Islet precursor cell (in vitro differentiated cells): ENCODE measurements around the gene LSM14B.

Source experiments
- DNase-seq: peaks from one replicate; pipeline ENCODE4 v3.0.0-alpha.2; 2018

LSM14B gene

DNA sequence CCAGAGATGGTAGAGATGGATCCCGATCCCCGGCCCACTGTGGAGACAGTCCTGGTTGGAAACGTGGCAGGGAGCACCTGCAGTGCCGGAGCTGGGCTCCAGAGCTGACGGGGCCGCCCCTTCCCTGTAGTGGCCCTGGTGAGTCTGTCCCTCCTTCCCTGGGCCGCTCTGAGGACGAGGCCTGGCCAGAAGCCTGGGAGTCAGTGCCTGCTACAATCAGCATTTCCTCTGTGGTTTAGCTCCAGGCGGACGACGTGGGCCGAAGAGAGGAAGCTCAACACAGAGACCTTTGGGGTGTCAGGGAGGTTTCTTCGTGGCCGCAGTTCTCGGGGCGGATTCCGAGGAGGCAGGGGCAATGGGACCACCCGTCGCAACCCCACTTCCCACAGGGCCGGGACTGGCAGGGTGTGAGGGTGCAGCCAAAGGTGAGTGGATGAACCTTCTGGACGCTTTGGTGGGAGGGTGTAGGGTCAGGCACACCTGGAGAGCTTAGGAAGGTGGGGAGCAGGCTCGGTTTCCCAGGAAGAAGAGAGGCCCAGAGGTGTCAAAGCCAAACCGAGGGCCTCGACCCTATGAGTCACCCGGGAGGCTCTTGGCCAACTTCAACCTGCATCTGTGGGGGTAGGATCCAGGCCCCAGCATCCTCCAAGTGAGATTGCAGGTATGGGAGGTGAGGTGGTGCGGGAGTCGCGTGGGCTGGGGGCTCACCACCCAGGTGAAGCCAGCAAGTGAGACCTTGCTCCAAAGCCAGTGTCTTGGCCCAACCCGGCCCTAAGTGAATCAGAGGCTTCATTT is 11.0 kb downstream of the LSM14B start:
- no peak for DNase-seq

DNA sequence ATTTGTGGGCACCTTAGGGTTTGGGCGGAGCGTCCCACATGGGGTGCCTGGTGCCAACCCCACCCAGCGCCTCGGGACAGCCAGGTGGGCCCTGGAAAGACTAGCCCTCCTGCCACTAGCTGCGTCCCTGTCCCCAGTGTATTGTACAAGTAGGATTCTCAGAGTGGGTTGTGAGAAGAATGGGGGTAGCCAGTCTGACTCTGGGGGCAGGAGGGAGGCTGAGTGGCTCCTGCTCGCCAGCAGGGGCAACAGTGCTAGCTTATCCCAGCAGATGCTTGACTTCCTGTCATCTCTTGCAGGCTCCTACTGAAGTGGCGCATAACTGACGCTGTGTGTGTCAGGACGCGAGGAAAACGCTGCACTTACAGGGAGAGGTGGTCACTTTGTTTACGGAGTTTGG is 11.6 kb downstream of the LSM14B start:
- DNase-seq: no peak

DNA sequence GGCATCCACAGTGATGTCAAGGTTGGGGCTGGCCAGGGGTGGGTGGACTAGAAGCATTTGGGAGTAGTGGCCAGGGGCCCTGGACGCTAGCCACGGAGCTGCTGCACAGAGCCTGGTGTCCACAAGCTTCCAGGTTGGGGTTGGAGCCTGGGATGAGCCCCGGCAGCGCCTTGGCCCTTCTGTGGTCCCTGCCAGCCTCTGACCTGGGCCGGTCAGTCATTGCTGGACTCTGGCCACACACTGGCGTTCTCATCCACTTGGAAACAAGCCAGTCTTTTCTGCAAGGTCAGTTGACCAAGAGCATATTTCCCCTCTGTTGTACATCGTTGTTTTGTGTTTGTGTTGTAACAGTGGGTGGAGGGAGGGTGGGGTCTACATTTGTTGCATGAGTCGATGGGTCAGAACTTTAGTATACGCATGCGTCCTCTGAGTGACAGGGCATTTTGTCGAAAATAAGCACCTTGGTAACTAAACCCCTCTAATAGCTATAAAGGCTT is 12.5 kb downstream of the LSM14B start:
- no peak for DNase-seq

DNA sequence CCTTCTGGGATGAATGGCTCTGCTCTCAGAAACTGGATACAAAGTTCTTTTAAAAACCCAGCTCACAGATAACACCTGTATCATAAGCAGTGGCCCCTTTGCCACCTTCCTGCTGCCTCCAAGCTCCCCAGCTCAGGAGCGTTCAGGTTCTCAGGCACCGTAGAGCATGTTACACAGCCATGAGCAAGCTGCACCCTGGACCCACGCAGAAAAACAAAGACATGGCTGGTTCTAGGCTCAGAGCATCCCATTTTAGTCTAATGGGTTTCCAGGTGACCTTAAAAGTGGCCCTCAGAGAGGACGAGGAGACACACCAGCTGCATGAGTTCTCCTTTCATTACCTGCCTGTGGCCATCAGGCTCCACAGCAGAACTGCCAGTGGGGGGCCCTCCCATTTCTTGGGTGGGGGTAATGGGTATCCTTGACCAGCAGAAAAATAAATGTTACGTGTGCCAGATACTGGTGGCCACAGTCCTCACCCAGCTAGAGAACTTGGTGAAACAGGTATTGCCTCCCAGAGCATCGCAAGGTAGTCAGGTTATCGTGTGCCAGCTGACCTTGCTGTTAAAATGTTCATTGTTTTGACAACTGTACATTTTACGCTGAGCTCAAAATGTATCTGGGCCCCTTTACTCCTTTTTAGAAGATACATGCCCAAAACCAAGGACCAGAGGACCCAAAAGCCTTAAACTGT is 13.4 kb downstream of the LSM14B start:
- DNase-seq: no peak

DNA sequence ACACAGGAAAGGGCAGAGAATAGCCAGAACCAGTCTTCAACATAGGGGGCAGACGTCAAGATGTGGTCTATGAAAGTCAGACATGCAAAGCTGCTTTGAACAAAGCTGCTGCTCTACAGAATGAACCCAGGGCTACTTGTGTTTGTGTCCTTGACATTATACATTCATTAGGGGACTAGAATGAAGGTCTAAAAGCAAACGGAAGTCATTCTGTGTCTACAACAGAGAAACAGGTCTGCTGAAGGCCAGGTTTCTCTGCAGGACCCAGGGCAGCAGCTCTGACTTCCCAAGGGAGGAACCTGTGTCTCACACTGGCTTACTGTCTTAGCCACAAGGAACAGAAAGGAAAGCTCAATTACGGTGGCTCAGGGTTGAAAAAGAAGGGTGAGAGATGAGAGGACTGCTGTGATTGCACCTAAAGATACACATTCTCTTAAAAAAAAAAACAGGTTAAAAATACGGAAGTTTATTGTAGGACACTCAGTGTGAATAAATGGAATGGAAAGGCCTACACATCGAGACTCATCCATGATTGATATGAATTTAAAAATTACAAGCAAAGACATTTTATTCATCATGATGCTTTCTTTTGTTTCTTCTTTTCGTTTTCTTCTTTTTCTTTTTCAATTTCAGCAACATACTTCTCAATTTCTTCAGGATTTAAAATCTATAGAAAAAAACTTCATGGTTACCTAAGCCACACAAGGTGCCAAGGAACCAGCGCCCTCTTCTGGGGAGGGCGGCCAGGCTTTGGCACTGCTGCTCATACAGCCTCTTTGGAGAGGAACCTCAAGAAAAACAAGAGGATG is 14.2 kb downstream of the LSM14B start:
- peak; percentile 75 for DNase-seq

DNA sequence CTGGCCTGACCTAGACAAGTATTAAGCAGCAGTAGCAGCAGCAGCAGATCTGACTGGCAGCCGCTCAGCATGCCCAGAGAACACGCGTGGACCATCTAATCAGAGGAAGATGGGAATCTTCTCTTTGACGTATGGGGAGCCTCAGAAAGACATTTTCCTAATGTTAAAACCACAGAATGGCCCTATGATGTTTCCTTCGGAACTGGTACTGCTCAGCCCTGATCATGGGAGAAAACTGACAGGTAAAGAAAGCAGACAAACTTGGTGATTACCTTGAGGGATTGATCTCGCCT is 14.8 kb downstream of the LSM14B start:
- no peak for DNase-seq

DNA sequence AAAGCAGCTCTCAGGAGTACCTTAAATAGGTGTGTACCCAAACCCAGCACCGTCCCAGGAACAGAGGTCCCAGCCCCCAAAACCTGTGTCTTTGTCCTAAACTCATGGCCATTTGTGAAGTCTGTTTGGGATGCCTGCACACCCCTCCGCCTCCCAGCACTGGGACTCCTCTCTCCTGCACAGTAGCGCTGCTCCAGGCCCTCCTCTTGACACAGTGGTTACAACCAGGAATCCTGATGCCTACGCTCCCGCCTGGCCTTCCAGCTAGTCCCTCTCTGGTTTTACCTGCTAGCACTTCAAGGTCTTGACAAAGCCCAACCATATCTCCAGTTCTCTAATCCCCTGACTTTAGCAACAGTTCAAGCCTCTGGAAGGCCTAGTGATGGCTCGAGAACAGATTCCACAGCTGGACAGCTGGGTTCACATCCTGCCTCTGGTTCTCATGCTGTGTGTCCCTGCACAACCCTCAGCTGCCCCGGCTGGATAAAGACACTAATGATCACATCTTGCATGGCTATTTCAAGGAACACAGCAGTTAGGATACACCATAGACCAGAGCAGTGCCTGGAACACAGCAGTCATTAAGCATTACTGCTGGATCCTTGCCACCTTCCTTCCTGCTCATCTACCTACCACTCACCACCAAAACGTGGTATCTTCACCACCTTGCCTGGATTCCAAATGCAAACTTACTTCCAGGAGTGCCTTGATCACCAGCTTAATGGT is 15.4 kb downstream of the LSM14B start:
- DNase-seq: no peak

DNA sequence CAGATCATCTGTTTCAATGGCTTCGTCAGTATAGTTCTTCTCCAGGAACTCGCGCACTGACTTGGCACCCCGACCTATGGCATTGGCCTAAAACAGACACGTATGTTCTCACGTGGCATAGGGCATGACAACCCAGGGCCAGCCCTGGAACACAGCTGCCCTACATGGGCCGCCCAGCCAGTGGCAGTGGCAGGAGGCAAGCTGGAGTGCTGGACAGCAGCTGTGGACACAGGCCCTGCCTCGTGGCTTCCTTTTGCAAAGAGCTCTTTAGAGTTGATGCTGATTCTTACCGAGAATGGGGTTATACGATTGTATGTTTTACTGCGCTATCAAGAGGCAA is 15.9 kb downstream of the LSM14B start:
- no peak for DNase-seq

DNA sequence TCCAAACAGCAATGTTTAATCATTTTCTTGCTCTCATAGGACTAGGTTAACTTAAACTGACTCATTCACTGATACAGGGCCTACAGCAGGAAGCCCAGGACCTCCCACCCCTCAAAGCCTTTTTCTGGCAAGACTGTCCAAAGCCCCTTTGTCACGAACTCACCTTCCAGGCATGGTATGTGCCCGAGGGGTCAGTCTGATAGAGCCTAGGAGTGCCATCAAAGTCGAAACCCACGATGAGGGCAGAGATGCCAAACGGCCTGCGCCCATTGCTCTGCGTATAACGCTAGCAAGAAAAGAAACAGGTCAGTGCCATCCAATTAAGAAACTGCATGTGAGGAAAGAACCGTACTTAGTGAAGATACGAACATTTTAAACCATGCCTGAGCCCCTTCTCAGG is 16.6 kb downstream of the LSM14B start:
- DNase-seq: no peak

DNA sequence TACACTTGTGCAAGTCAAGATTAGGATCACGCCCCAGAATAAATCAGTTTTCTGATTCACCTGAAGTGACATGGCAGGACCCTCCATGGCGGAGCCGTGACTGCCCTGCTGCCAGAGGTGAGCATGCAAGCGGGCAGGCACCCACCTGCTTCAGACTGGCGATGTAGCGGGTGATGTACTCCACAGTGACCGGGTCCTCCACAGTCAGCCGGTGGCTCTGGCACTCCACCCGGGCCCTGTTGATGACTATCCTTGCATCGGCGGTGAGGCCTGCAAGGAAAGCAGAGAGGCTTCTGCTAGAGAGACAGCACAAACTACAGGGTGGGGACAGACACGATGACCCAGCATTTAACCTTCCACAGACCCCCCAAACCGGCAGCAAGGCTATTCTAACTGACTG is 17.4 kb downstream of the LSM14B start:
- no peak for DNase-seq

DNA sequence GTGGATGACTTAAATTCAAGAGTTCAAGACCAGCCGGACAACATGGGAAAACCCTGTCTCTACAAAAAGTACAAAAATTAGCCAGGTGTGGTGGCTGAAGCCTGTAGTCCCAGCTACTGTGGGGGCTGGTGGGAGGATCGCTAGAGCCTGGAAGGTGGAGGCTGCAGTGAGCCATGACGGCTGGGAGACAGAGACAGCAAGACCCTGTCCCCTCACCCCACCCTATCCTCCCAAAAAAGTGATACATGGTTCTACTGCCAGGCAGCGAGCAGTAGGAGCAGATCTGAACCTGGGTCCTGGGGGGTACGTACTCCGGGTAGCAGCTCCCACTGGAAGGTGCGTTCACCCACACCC is 18.7 kb downstream of the LSM14B start:
- DNase-seq: no peak

DNA sequence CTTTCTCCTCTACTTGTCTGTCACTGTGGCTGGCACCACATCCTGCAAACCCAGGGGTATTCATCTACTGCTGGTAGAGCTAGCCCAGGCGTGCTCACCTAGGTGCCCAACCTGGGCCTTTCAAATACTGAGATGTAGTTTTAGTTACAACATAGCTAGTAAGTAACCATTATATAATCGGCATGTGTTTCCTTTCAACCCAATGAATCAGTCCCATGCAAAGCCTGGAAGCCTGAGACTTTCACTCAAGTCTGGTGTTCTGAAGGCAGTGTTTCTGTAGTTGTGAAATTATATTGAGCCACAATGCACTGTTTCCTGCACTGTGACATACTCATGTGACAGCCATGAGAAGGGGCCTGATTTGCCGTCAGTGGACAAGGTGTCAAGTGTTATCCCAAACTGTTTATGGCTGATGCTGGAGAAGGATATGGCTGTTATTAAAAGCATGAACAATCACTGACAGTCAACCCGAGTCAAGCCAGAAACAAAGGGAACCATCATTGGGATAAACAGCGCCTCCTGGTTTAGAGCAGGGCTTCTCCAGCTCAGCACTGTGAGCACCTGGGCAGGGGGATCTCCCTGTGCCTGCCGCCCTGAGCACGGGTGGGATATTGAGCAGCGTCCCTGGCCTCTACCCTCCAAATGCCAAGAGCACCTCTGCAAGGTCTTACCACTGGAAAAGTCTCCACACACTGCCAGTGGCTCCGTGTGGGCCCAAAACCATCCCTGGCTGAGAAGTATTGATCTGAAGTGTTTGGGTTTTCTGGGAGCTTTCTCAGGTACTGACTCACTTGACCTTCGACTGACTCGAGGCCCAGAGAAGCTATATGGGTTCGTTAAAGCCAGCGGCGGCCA is 19.3 kb downstream of the LSM14B start:
- DNase-seq: no peak

DNA sequence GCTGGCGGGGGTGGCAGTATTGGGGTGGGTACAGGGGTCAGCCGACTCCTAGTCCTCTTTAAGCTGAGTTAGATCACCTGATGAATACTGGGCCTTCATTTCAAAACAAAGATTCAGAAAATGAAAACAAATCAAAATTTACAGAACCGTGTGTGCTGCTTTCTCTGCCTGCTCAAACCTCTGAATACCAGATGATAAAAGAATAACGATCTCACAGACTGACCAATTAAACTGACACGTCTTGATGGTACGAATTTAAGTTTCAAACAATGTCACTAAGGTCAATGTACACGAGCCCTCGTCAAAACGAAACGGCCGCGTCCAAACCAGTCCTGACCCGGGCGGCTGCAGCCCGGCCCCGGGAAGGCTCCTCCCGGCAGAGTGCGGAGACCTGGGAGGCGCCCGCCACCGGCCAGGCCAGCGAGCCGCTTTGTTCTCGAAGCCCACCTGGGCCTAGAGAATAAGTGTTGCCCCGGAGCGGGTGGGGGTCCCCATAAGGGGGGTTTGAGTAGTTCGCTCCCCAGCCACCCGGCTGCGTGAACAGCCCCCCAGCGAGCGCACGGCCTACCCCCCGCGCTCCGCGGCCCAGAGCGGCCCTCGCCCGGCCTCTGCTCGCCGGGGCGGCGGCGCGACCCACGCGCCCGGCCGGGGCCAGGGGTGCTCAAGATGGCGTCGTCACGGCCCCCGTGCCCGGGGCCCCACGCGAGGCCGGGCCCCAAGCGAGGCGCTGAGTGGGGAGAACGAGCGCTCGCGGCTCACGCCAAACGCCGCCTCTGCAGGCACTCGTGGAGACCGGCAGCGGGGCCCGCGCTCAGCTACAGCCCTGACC is 20.2 kb downstream of the LSM14B start:
- DNase-seq: no peak

DNA sequence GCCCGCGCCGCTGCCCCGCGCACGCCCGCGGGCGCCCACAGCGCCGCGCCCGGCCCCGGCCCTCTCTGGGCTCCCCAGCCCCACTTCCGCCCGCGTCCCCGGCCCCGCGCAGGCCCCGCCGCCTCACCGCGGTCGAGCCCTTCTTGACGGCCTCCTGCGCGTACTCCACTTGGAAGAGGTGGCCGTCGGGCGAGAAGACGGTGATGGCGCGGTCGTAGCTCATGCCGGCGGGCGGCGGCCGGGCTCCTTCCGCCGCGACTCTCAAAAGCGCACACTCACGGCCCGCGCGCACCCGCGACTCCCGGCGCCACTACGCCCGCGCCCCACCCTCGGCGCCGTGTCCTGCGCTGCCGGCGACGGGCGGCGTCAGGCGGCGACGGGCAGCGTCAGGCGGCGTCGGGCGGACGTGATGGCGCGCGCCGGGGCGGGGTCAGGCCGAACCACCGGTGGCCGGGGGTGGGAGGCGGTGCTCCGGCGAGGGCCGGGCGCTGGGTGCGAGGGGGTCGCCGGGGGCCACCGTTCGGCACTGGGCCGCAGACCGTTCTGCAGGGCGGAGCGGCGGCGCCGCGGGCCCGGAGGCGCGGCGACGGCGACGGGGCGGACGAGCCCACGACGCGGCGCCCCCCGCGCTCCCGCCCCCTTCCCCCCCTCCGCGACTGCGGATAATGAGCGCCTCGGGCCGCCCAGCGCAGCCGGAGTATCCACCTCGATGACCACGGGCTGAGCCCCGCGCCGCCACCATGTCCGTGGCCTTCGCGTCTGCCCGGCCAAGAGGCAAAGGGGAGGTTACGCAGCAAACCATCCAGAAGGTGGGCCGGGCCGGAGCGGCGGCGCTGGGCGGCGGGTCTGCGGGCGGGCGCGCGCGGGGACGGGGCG is 21.0 kb downstream of the LSM14B start, which contains the start of the genes PSMA7 and SS18L1:
Gene PSMA7 (minus strand): TSS at position 314 of the 876 bp plus-strand sequence. CDS start 91 bp downstream, at position 223.
Gene SS18L1 (plus strand): TSS at position 689 of the 876 bp plus-strand sequence. CDS start 52 bp downstream, at position 741.
- DNase-seq: peak; percentile 86

DNA sequence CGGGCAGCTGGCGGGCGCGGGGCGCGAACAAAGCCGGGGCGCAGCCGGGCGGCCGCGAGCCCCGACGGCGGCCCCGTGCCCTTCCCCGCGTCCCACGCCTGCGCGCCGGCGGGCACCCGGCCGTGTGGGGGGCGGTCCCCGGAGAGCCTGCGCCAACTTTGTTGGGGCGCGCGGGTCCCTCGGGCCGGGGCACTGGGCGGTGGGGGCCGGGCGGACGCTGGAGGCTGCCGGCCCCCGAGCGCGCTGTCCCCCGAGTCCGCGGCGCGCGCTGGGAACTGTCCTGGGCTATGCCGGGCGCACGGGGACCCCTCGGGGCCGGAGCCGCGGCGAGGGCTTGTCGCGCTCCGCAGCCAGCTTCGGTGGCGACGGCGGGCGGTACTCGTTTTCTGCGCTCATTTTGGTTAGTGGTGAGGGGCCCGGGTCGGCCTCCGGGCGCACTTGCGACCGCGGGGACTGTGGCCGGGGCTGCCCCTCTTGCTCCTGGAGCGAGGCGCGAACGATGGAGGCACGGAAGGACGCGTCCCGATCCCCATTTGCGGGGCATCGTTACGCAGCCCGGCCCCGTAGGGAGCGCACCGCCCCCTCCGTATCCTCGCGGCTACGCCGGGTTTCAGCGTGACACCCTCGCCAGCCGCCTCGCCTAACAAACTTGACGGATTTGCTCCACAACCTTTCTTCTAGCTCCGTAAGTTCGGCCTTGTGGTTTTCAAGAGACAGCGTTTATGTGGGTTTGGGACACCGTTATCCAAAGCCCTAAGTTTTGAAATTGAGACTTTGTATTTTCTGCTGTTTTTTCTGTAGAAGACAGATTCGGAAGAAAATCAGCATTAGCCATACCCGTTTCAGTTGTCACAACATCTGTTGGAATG is 21.9 kb downstream of the LSM14B start:
- peak; percentile 66 for DNase-seq

DNA sequence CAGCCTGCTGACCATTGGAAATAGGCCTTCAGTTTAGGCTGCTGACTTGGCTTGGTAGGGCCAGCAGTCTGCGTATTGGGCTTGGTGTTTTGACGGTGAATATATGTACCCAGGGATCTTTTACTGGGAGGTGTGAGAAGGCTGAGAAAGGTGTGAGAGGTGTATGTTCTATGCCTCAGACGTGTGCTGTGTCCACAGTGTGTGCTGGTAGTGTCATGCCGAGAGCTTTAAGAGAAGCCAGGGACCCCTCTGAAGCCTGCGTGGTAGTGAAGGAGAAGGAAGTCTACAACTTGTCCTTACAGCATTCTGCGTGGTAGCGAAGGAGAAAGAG is 23.4 kb downstream of the LSM14B start:
- DNase-seq: no peak

DNA sequence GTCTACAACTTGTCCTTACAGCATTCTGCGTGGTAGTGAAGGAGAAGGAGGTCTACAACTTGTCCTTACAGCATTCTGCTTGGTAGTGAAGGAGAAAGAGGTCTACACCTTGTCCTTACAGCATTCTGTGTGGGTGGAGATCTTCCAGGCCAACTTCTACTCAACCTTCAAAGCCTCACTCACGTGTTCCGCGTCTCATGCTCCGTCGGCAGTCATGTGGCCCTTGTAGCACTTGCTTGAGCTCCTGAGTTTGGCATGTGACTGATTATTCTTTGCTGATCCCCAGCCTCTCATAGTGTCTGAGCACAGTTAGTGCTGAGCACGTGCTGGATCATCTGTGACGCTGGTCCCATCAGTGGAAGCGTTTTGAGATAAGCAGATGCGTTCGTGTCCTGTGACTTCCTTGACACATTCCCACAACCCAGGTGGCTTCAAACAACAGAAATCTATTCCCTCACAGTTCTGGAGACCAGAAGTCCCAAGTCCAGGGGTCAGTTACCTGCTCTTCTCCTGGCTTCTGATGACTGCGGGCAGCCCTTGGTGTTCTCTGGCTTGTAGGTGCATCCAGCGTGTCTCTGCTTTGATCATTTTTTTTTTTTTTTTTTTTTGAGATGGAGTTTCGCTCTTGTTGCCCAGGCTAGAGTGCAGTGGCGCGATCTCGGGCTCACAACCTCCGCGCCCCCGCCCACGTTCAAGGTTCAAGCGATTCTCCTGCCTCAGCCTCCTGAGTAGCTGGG is 23.9 kb downstream of the LSM14B start:
- DNase-seq: no peak

DNA sequence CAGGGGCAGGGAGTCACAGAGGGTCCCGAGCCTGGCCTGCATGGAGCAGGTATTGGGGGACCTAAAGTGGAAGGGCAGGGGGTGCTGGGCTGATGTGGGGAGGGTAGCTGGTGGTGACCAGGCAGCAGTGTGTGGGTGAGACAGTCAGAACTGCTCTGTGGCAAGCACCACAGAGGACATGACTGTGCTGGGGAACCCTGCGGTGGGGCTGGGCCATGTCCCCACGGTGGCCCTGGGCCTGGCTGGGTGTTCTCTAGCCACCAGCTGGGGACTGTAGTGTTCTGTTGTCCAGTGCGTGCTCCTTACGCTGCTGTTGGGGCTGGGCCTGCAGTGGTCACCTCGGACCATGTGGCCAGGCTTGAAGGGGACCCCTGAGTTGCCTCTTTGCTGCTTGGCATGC is 24.9 kb downstream of the LSM14B start:
- DNase-seq: no peak
